Measurements from ENCODE around the gene TNNC2.
A peak's percentile ranks its signal among the peaks of the same experiment; 100 is the strongest.
"Not testable (repeated sequence)": the region's sequence is repeated elsewhere in the genome, so short reads cannot be mapped to it uniquely, and the experiment has no call there.

Gene TNNC2

DNA sequence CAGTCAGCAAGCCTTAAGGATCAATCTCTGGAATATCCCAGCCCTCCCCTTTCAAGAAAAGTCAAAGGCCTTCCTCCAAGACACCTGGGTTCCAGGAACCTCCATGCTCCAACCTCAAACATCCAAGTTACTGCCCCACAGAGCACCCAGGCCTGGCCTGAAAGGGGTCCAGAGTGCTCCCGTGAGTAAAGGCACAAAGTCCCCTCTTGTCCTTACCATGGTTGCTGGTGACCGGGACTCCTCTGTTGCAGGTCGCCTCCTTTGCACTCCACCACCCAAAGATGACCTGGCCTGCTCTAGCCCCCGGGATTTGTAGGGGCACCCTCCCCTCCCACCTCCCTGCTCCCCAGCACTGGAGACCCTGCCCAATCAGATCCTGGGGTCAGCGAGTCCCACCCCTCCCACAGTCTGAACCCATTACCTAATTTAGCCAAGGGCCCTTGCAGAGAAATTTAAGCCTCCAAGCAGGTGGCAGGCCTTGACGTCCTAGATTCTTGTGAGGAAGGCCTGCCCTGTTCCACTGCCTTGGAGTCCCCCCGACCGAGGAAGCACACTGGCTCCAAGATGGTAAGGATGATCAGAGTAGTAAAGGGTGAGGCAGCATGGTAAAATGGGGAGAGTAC is at the start of gene TNNC2:
Gene TNNC2 (minus strand): TSS at position 283 of the 623 bp plus-strand sequence. CDS start 64 bp downstream, at position 219.
- no peak for DNase-seq

DNA sequence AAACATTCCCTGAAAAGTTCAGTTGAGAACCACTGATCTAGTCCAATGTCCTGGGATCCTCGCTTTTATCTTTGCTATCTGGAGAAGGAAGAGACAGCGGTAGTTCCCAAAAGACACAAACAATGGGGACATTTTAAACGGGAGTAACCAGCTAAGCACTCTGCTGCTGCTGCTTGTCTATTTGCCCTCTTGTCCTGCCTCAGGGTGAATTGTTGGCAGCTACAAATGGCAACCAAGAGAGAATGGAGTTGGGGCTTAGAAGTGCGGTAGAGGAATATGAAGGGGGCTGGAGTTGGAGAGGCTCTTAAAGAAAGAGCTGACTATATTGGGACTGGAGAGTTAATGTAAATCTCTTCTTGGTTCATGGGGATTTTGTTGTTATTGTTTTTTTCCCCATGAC is 47.5 kb upstream of the TNNC2 start:
- no peak for DNase-seq

DNA sequence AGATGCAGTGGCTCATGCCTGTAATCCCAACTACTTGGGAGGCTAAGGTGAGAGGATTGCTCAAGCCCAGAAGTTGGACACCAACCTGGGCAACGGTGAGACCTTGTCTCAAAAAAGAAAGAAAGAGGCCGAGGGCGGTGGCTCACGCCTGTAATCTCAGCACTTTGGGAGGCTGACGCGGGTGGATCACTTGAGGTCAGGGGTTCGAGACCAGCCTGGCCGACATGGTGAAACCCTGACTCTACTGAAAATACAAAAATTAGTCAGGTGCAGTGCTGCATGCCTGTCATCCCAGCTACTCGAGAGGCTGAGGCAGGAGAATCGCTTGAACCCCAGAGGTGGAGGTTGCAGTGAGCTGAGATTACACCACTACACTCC is 47.0 kb upstream of the TNNC2 start:
- not testable (repeated sequence) for DNase-seq

DNA sequence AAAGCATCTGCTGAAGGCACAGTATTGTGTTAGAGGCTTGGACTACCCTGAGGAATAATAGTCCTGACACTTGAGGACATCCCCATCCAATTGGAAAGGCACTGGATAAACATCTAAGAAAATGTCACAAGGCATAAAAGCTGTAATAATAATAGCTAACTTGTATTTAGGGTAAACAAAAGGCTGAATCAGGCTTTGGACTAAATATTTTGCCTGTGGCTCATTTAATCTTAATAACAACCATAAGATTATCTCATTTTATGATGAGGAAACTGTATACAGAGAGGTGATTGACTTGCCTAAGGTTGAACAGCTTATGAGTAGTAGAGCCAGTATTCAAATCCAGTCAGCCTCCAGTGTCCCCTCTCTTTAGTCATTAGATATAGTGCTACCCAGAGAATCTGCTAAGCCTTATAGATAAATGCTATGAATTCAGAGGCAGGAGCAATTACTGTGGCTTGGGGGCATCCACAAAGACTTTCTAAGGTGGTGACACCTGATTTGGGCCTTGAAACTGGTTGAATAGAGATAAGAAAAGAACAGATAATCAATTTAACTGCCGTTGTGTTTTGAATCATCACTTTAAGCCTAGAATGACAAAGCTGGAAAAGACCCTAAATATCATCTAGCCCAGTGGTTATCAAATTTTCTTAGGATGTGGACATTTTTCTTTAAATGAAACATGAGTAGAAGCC is 46.4 kb upstream of the TNNC2 start:
- no peak for DNase-seq

GRCh38 chr20:45872626-45873025 is 45.5 kb upstream of the TNNC2 start:
- no peak for DNase-seq

- DNase-seq, result no peak
Observed at GRCh38 chr20:45867819-45868176, 40.7 kb upstream of the TNNC2 start.

- DNase-seq, result no peak
Observed at GRCh38 chr20:45867136-45867818, 40.2 kb upstream of the TNNC2 start.

- DNase-seq, result no peak
Observed at GRCh38 chr20:45866454-45866853, 39.3 kb upstream of the TNNC2 start.

DNA sequence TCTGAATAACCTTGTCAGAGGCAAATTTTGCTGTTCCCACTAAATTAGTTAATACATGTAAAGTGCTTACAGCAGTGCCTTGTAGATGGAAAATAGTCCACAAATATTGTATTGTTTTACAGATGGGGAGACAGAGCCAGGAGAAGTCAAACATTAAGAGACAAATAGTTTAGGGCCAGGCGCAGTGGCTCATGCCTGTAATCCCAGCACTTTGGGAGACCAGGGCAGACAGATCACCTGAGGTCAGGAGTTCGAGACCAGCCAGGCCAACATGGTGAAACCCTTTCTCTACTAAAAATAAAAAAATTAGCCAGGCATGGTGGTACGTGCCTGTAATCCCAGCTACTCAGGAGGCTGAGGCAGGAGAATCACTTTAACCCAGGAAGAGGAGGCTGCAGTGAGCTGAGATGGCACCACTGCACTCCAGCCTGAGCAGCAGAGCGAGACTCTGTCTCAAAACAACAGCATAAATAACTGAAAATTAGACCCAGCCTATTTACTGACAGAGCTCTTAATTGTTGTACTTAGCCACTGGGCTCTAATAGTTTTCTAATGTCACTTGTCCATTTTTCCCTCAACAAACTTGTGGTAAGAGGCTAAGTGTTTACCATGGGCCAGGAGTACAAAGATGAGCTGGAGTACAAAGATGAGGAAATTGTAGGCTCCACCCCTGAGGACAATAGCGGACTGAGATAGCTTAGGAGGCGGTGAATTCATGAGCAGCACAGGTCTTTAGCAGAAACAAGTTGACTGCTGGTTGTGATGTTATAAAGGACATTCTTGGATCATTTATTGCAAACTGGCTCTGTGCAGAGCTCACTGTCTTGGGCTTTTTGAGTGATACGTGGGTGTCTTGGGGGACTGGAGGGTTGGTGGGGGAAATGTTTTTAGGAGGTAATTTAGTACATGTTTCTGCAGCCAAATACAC is 36.7 kb upstream of the TNNC2 start:
- DNase-seq, result peak; percentile 3

DNA sequence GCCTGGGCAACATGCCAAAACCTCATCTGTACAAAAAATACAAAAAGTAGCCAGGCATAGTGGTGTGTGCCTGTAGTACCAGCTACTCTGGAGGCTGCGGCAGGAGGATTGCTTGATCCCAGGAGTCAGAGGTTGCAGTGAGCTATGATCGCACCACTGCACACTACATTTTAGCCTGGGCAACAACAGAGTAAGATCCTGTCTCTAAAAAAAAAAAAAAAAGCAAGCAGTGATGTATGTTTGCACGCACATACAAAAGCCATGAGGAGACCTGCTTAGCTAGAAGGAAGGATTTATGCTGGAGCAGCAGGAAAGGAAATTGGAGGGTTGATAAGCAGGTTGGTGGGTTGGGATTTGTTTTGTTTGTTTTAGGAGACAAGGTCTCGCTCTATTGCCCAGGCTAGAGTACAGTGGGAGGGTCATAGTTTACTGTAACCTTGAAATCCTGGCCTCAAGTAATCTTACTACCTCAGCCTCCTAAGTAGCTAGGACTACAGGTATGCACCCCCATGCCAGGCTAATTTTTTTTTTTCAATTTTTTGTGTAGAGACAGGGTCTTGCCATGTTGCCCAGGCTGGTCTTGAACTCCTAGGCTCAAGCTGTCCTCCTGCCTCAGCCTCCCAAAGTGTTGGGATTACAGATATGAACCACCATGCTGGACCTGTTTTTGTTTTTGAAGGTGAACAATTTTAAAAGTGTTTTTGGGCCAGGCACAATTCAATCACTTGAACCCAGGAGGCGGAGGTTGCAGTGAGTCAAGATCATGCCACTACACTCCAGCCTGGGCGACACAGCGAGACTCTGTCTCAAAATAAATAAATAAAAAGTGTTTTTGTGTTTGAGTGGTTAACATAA is 34.3 kb upstream of the TNNC2 start:
- DNase-seq, result peak; percentile 66

DNA sequence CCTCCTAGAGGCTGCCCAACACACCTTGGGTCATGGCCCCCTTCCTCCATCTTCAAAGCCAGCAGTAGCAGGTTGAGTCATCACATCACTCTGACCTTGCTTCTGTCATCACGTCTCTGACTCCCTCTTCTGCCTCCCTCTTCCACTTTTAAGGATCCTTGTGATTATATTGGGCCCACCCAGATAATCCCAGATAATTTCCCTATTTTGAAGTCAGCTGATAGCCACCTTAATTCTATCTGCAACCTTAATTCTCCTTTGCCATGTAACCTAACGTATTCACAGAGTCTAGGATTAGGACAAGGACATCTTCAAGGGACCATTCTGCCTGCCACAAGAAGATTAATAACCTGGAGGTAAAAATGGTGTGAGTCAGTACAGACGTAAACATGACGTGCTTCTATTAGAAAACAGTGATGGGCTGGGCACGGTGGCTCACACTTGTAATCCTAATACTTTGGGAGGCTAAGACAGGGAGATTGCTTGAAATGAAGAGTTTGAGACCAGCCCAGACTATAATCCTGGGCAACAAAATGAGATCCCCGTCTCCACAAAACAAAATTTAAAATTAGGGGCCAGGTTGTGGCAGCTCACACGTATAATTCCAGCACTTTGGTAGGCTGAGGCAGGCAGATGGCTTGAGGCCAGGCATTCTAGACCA is 33.6 kb upstream of the TNNC2 start:
- no peak for DNase-seq

DNA sequence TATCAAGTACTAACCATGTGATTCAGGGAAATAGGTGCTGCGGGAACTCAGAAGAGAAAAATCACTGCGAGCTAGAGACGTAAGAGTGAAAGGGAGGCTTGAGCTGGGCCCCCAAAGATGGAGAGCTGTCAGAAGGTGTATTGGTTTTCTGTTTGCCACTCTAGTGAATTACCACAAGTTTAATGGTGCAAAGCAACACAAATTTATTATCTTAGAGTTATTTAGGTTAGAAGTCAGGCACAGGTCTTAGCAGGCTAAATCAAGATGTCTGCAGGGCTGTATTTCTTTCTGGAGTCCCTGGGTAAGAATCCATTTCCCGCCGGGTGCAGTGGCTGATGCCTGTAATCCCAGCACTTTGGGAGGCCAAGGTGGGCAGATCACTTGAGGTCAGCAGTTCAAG is 32.8 kb upstream of the TNNC2 start:
- no peak for DNase-seq

DNA sequence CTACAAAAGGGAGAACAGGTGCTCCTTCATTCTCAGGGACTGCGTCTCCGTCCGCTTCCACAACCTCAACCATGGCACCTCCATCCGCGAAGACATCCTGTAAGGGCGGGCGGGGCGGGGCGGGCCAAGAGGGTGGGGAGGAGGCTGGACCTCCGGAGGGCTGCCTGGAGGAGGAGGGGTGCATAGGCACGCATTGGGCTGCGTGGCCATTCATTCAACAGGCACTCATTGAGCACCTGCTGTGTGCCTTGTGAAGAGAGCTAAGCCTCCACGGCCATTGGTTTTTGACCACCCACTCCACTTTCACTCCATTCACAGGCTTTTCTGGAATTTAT is 30.7 kb upstream of the TNNC2 start:
- peak; percentile 33 for DNase-seq

DNA sequence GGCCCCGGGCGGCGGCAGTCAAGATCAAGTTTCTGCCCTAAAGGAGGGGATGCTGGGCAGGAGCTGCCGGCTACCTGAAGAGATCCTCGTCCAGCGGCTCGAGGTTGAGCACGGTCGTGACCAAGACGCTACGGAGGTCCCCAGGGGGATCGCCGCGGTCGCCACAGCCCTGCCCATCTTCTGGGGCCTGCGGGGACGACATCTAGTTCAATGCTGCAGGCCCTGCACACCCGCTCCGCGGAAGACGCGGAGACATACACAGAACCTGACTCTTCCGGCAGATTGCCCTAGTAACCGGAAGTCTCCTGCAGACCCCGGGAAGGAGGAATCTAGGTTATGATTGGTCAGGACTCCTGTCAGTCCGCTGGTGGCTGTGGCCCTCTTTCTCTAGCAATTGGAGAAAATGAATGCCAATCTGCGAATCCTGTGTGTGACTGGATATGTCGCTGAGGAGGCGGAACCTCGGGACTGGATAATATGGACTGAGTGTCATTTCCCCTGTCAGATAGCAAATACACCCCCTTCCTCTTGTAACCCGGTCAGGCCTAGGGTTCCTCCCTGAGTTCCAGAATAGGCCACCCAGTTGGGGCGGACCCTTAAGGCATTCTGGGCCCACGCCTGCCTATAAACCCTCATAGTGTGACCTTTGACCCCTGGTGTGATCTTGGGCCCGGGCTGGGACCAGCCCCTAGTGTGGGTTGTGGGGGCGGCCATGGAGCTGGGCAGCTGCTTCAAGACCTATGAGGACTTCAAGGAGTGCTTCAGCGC is 30.2 kb upstream of the TNNC2 start, which contains the start of the genes ACOT8 and ZSWIM3:
Gene ACOT8 (minus strand): TSS at position 279 of the 768 bp plus-strand sequence. CDS start 77 bp downstream, at position 202.
Gene ZSWIM3 (plus strand): TSS at position 501 of the 768 bp plus-strand sequence. CDS start 212 bp downstream, at position 713.
- peak; percentile 100 for DNase-seq

DNA sequence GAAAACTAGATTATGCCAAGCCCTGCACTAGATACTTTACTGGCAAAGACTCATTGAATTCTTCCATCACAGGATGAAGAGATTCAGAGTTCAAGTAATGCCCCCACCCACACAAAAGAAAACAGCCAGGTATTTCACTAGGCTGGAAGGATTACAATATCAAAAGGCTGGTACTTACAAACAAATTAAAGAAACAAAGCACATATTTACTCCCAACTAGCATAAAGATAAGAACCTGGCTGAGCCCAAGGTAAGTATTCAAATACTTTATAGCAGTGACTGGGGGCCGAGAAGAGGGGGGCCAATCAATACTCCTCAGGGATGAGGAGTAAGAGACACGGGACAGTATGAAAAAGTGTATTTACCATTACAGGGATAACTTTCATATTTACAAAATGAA is 26.4 kb upstream of the TNNC2 start:
- DNase-seq, result no peak

GRCh38 chr20:45852326-45852725 is 25.2 kb upstream of the TNNC2 start:
- DNase-seq, result no peak

DNA sequence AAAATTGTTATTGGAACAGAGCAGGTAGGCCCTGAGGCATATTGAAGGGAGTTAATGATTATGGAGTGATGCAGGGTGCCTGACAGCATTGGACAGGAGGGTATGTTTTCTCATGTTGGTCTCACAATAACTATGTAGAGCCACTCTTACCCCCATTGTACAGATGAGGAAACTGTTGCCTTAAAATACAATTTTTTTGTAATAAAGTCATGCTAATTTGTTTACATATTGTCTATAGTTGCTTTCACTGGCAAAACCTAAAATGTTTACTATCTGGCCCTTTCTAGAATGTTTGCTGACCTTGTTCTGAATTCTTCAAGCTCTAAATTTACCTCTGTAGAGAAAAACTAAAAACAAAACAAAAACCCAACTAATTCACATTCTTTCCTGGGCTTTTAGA is 24.4 kb upstream of the TNNC2 start:
- no peak for DNase-seq

DNA sequence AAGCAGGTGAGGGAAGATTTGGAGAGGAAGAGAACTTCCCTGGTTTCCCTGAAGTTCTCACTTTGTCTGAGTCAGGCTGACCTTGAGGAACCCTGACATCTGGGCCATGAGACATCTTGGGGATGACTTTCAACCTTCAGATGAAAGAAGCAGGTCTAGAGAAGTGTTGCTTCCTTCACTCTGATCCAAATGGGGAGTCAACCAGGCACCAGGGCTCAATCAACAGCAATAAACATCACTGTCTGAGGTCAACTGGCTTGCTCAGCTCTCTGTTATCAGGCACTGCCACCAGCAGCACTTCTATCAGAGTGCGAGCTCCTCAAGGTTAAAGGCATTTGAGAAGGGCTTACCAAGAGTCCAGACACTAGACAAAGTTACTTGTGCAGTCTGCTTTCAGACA is 23.8 kb upstream of the TNNC2 start:
- no peak for DNase-seq

GRCh38 chr20:45850238-45850637 is 23.1 kb upstream of the TNNC2 start:
- DNase-seq, result no peak

- DNase-seq, result no peak
Observed at GRCh38 chr20:45848969-45849582, 22.0 kb upstream of the TNNC2 start.

Measured in NCI-H2029 (cell line).